Thoracic aorta (tissue), 2 donors: ENCODE data around the gene NPY5R. TPM values are rescaled to one million over a fixed set of nuclear protein-coding genes. Genes with fewer than 3 reads are reported as not detected.

ENCODE experiments used
- ATAC-seq: fragments of 150-250 bp; one replicate; pipeline ENCODE4 v1.8.0; 2017; ENCODE audit warnings: low read depth; ENCODE audit not compliant: insufficient number of reproducible peaks, low FRiP score
- DNase-seq: peaks from one replicate; pipeline ENCODE4 v3.0.0-alpha.2; 2020; ENCODE audit warnings: low spot score
- H3K27ac ChIP-seq, 2 donors: fragments of 200-600 bp; sonication (generic); 1 replicate in 1 of 2; 2 replicates in 1 of 2; pipeline ENCODE4 v1.5.1; 2016; ENCODE audit warnings: mild to moderate bottlenecking in 2 of 2, moderate library complexity in 2 of 2
- H3K27me3 ChIP-seq: fragments of 200-600 bp; sonication (generic); replicated peaks from 2 replicates; pipeline ENCODE4 v1.6.0; 2016; ENCODE audit warnings: mild to moderate bottlenecking; ENCODE audit not compliant: insufficient read depth
- H3K36me3 ChIP-seq: fragments of 200-600 bp; sonication (generic); one replicate; pipeline ENCODE4 v1.5.1; 2016
- H3K4me1 ChIP-seq, 2 donors: fragments of 200-600 bp; sonication (generic); 1 replicate in 1 of 2; 2 replicates in 1 of 2; pipeline versions ENCODE4 v1.5.1 to v1.6.0; 2016; ENCODE audit warnings: low read depth in 2 of 2, mild to moderate bottlenecking in 1 of 2; ENCODE audit not compliant: control insufficient read depth in 1 of 2
- H3K4me3 ChIP-seq: fragments of 200-600 bp; sonication (generic); 2 replicates; pipeline ENCODE4 v1.5.1; 2016; ENCODE audit warnings: mild to moderate bottlenecking
- H3K9me3 ChIP-seq: fragments of 200-600 bp; sonication (generic); 2 replicates; pipeline ENCODE4 v1.5.1; 2016
- total RNA-seq, 2 donors: library from RNA; depleted of rRNA; stranded (reverse); fragments of >200 nt; gene quantifications; one replicate each; pipeline versions ENCODE4 v1.1.0 to v1.2.3, GENCODE V29; 2016
- TF ChIP-seq, protein P1 (sequence below): fragments of 200-600 bp; sonication (generic); IDR thresholded peaks from one replicate; pipeline ENCODE4 v1.5.1; 2019; ENCODE audit warnings: antibody characterized with exemption

The NPY5R gene
- total RNA-seq, 2 donors from 2014 or later = 2.3 to 5.3 TPM

DNA sequence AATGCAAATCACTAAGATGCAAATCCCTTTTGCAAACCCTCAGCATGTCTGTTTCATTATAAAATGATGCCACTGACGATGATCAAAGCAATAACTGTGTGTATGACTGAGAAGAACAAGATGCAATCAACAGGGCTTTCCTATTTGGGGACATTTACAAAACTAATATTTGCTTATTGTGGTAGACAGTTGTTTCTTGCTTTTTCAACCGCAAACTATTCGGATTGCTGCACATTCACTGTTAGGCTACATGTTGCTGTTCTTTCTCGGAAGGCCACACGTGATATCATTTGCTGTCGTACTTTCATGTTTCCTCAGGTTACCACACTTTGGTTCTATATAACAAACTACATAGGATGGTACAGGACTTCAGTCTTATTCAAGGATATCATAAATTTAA, 49.8 kb downstream of the NPY5R start:
- Histone ChIP-seq H3K9me3 (no peaks in the 10 kb centered on the region), H3K27ac (no peak overlapping the region), H3K27me3 (no peaks in the 10 kb centered on the region), H3K4me1 (no peaks in the 10 kb centered on the region), H3K4me3 (no peak overlapping the region), H3K36me3 (no peaks in the 10 kb centered on the region)
- TF ChIP-seq, protein P1, sequence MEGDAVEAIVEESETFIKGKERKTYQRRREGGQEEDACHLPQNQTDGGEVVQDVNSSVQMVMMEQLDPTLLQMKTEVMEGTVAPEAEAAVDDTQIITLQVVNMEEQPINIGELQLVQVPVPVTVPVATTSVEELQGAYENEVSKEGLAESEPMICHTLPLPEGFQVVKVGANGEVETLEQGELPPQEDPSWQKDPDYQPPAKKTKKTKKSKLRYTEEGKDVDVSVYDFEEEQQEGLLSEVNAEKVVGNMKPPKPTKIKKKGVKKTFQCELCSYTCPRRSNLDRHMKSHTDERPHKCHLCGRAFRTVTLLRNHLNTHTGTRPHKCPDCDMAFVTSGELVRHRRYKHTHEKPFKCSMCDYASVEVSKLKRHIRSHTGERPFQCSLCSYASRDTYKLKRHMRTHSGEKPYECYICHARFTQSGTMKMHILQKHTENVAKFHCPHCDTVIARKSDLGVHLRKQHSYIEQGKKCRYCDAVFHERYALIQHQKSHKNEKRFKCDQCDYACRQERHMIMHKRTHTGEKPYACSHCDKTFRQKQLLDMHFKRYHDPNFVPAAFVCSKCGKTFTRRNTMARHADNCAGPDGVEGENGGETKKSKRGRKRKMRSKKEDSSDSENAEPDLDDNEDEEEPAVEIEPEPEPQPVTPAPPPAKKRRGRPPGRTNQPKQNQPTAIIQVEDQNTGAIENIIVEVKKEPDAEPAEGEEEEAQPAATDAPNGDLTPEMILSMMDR = no peak
- DNase-seq (no peak), ATAC-seq (no peak)

DNA sequence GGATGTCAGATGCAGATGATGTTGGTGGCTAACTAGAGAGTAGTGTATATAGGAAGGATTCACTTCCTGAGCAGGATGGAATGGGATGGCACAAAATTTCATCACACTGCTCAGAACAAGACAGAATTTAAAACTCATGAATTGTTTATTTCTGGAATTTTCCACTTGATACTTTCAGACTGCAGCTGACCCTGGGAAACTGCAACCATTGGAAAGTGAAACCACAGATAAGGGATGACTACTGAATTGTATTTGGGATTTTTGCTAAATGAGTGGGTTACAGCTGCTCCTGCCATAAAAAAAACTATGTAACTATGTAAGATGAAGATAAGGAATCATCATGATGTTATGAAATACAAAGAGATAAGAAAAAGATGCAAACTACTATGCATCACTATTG, 51.4 kb downstream of the NPY5R start:
- Histone ChIP-seq H3K4me3 (no peak overlapping the region), H3K9me3 (no peaks in the 10 kb centered on the region), H3K4me1 (no peaks in the 10 kb centered on the region), H3K27me3 (no peaks in the 10 kb centered on the region), H3K36me3 (no peaks in the 10 kb centered on the region), H3K27ac (no peak overlapping the region)
- DNase-seq (no peak), ATAC-seq (peak; percentile 47)
- TF ChIP-seq, protein P1 = no peak

DNA sequence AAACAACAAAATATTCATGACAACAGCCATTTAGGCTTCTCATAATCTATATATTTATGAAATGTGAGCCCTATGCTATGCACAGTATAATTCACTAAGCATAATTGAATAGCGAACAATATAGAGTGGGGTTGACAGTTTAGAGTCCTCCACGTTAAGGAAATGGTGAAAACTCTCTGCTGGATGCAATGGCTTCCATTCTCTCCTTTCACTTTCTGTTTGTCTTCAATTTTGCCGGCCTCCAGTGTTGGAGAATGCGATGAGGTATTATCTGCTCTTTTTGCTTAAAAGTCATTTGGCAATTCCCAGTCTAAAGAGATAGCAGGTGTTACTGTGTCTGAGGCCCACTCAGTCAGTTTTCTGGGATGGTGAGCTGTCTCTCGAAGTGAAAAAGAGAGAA, 52.1 kb downstream of the NPY5R start:
- ATAC-seq (no peak), DNase-seq (no peak)
- H3K9me3 ChIP-seq = no peaks in the 10 kb centered on the region
- TF ChIP-seq, protein P1 = no peak
- no peaks in the 10 kb centered on the region for H3K36me3 ChIP-seq
- no peaks in the 10 kb centered on the region for H3K4me1 ChIP-seq
- H3K27me3 ChIP-seq = no peaks in the 10 kb centered on the region
- no peak overlapping the region for H3K27ac ChIP-seq
- peak overlapping the region; percentile 22 for H3K4me3 ChIP-seq

DNA sequence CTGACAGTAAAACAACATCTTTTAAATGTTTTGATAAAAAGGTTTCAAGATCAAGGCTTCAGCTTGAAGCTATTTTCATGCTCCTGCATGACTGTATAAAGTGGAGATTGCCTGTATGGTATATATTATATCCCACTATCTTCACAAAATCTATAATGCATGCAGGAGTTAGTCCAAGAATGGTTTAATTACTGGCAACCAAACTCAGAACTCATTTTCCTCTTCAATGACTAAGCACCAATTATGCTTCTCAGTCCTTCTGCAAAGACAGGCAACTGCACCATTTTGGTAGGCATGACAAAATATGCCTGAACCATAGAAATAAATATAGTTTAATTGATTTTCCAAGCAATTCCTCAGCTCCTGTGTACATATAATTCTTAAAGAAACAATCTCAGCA, 54.5 kb downstream of the NPY5R start:
- Histone ChIP-seq H3K27me3 (no peaks in the 10 kb centered on the region), H3K4me3 (no peak overlapping the region)

DNA sequence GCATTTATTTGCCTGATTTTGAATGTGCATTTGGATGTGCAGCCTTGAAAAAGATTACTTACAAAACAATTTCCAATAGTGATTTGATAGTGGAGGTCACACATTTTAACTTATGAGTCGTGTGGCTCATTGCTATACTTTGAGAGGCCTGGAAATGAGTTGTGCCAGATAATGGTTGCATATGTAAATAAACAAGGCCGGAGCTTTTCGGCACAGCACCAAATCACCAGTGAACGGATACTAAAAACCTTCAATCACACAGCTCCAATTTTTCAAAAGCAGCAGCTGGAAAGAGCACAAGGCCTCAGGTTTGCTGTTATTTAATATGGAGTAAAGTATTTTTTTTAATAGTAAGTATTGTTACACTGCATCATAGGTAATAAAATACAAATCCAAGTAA, 57.2 kb downstream of the NPY5R start:
- H3K9me3 ChIP-seq = no peaks in the 10 kb centered on the region

More for the DNA sequence above, 54.5 kb downstream of the NPY5R start:
- Histone ChIP-seq H3K4me1 (no peaks in the 10 kb centered on the region), H3K27ac (no peak overlapping the region), H3K36me3 (no peaks in the 10 kb centered on the region), H3K9me3 (no peaks in the 10 kb centered on the region)
- ATAC-seq = no peak
- no peak for DNase-seq
- TF ChIP-seq, protein P1 = no peak

More for the DNA sequence above, 57.2 kb downstream of the NPY5R start:
- H3K36me3 ChIP-seq = no peaks in the 10 kb centered on the region
- no peak for ATAC-seq
- H3K4me3 ChIP-seq = no peak overlapping the region
- no peak for DNase-seq
- no peak overlapping the region for H3K27ac ChIP-seq
- H3K4me1 ChIP-seq = peaks cover 0 to 6% of the 10 kb centered on the region in 2 donors
- no peaks in the 10 kb centered on the region for H3K27me3 ChIP-seq
- TF ChIP-seq, protein P1 = no peak

Other genes with a start within 250 kb of the NPY5R start
- 10 to 100 TPM; 21.7 to 29.8 TPM for gene NAF1, start 177.0 kb upstream of the NPY5R start, total RNA-seq
- 100 to 1,000 TPM in 1 of 2 donors, 10 to 100 TPM in 1; 35.4 to 112 TPM for gene NPY1R, start 11.3 kb upstream of the NPY5R start, total RNA-seq
- gene TKTL2, start 129.9 kb downstream of the NPY5R start, total RNA-seq = under 1 TPM in 1 of 2 donors, not detected in 1; 0.21 TPM
- gene TMA16, start 150.8 kb downstream of the NPY5R start, total RNA-seq = 10 to 100 TPM; 13.7 to 36.5 TPM